ENCODE measurements around the gene ZNF93.
"Not testable (repeated sequence)": the region's sequence is repeated elsewhere in the genome, so short reads cannot be mapped to it uniquely, and the experiment has no call there.

ZNF93 gene

GRCh38 chr19:19943848-19944582 is 43.3 kb downstream of the ZNF93 start:
- DNase-seq = no peak

- no peak for DNase-seq
These were observed 43.8 kb downstream of the ZNF93 start for GRCh38 chr19:19944583-19944880.

- no peak for DNase-seq
These were observed 45.5 kb downstream of the ZNF93 start for GRCh38 chr19:19946226-19946625.

GRCh38 chr19:19948800-19949199 is 48.1 kb downstream of the ZNF93 start:
- DNase-seq = no peak

- no peak for DNase-seq
These were observed 54.5 kb downstream of the ZNF93 start for GRCh38 chr19:19955208-19955607.

- no peak for DNase-seq
These were observed 55.8 kb downstream of the ZNF93 start for GRCh38 chr19:19956434-19957075.

GRCh38 chr19:19957766-19958165 is 57.0 kb downstream of the ZNF93 start:
- not testable (repeated sequence) for DNase-seq

GRCh38 chr19:19959151-19959799 is 58.5 kb downstream of the ZNF93 start:
- DNase-seq = peak; percentile 78

GRCh38 chr19:19964416-19964815 is 63.7 kb downstream of the ZNF93 start:
- no peak for DNase-seq

- not testable (repeated sequence) for DNase-seq
These were observed 65.4 kb downstream of the ZNF93 start for GRCh38 chr19:19966126-19966525.

GRCh38 chr19:19966862-19967261 is 66.1 kb downstream of the ZNF93 start:
- DNase-seq = no peak
